RWPE1 (cell line): ENCODE measurements around the gene APOBEC4.
"Not testable (repeated sequence)": the region's sequence is repeated elsewhere in the genome, so short reads cannot be mapped to it uniquely, and the experiment has no call there.

Source experiments
- CTCF ChIA-PET: fragments of 350-600 bp; sonication (Branson Sonifier 250); formaldehyde crosslinking; extraction: SDS; loops from one replicate; lab custom pipeline; 2021; lab: Yijun Ruan, JAX
- POLR2A ChIA-PET: fragments of 400-600 bp; formaldehyde crosslinking; extraction: SDS; loops from one replicate; lab custom pipeline; 2020; ENCODE audit warnings: antibody characterized with exemption; ENCODE audit not compliant: low non-redundant PET; lab: Yijun Ruan, JAX
- DNase-seq: peaks from one replicate; pipeline ENCODE4 v3.0.0; 2012; ENCODE audit warnings: low spot score
- H3K27ac ChIP-seq: fragments of 450-650 bp; 2 replicates; pipeline ENCODE4 v1.5.1; 2017
- CTCF ChIP-seq: fragments of 450-650 bp; conservative IDR thresholded peaks from 2 replicates; pipeline ENCODE4 v1.5.1; 2017; ENCODE audit warnings: low read depth, mild to moderate bottlenecking

The APOBEC4 gene

DNA sequence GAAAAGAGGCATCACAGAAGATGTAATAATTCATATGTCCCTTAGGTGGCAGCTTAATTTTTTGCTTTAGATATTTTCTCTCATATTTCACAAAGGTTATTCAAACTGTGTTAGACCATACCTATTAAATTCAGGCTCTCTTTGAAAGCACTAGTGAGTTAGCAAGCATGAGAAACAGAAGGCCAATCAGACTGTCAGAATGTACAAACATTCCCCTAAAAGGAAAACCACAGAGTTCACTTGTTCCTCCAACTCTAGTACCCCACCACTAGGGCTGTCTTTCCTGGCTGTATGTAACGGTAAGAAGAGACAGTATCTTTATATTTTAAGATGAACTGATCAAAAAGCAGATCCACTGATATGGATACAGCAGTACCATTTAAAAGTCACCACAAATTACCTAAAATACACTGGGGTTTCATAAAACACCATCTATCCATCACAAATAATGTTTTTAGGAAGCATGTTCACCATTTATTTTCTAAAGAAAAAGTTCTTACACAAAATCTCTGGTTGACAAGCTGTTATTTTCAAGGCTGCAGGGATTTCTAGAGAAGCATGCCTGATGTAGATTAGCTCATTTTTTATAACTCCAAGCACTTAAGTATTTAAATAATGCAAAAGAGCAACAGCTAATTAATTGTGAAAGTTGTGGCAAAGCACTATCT, 19.3 kb downstream of the APOBEC4 start:
- TF ChIP-seq CTCF = peak; percentile 73
- DNase-seq = peak; percentile 50
- POLR2A ChIA-PET = no interaction called here
- no peak overlapping the region for H3K27ac ChIP-seq
- CTCF ChIA-PET = interaction anchor here (0.5 to 1.3 kb wide), 13 partner anchors 22 to 791 kb away, joined by 3 to 8 read pairs (median 4); partner anchors contain the start of gene TSEN15

DNA sequence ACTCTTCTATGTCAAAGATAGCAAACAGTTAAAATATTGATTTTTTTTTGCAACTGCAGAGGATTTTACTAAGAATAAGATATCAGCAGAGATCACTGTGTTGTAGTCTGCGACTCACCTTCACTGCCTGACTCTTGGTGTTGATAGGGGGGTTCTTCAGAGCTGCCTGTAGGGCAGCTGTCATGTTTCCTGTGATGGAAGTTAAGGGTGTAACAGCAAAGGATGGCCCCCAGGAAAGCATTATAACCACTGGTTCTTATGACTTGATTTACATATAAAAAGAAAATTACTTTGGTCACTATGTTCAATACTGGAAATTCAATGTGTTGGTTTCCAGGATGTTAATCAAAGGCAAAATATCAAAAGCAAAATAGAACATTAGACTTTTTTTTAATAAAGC, 20.2 kb downstream of the APOBEC4 start:
- TF ChIP-seq CTCF = no peak
- CTCF ChIA-PET = interaction anchor here (0.6 to 0.9 kb wide), 7 partner anchors 11 to 790 kb away, joined by 3 to 6 read pairs (median 4); partner anchors contain the start of gene TSEN15
- POLR2A ChIA-PET = no interaction called here
- no peak for DNase-seq
- H3K27ac ChIP-seq = no peak overlapping the region

DNA sequence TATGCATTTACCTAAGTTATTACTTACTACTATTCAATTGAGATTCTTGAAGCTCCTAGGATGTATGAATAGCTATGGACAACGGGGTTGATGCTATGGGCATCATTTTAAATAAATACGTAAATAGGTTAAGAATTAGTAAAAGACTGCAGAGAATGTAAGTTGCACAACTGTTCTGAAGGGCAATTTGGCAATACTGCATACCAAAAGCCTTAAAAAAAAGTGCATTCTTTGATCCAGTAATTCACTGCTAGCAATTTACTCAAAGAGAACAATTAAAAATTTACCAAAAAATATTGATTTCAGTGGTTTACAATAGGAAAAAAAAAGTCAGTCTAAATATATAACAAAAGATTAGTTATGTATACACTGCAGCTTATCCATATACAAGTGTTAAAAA, 21.0 kb downstream of the APOBEC4 start:
- POLR2A ChIA-PET = no interaction called here
- no peak overlapping the region for H3K27ac ChIP-seq
- CTCF ChIA-PET = interaction anchor here (0.5 to 0.8 kb wide), 4 partner anchors 11 to 299 kb away, joined by 3 to 6 read pairs (median 4); no protein-coding TSS in a partner anchor

GRCh38 chr1:183630748-183631147, 22.4 kb downstream of the APOBEC4 start:
- TF ChIP-seq CTCF = no peak
- ChIA-PET POLR2A (no interaction called here), CTCF (interaction anchor here (0.6 kb wide), 1 partner anchor 1146 kb away, joined by 3 read pairs; no protein-coding TSS in a partner anchor)
- H3K27ac ChIP-seq = no peak overlapping the region
- DNase-seq = no peak

More for the DNA sequence above, 21.0 kb downstream of the APOBEC4 start:
- TF ChIP-seq CTCF = no peak
- DNase-seq = no peak

- DNase-seq = no peak
- H3K27ac ChIP-seq = no peak overlapping the region
- no peak for TF ChIP-seq CTCF
- POLR2A ChIA-PET = no interaction called here
- CTCF ChIA-PET = no interaction called here
Measured at GRCh38 chr1:183628537-183628936, 24.6 kb downstream of the APOBEC4 start.

- H3K27ac ChIP-seq, DNase-seq, POLR2A ChIA-PET: not testable (repeated sequence)
- CTCF ChIA-PET = interaction anchor here (0.7 kb wide), 1 partner anchor 1820 kb away, joined by 3 read pairs; no protein-coding TSS in a partner anchor
Measured at GRCh38 chr1:183626236-183626635, 26.9 kb downstream of the APOBEC4 start.
